SK-N-MC (cell line): ENCODE data around the gene NAA10.

Experiments used
- FOXP2 ChIP-seq: optimal IDR thresholded peaks from 2 replicates; pipeline ENCODE3; 2011; ENCODE audit warnings: mild to moderate bottlenecking, moderate library complexity; ENCODE audit not compliant: insufficient read depth; ENCODE audit errors: extremely low read length, control extremely low read depth
- POLR2AphosphoS5 ChIP-seq: IDR thresholded peaks from 2 replicates; pipeline ENCODE4 v1.6.1; 2012; ENCODE audit warnings: mild to moderate bottlenecking, low read depth, low read length, borderline replicate concordance

- TF ChIP-seq FOXP2 = no peak
- TF ChIP-seq POLR2AphosphoS5 = no peak
Observed at GRCh38 chrX:153937056-153937455, 2.2 kb upstream of the NAA10 start.
